ENCODE data around the gene WIPF2.
"Not testable (repeated sequence)": the region's sequence is repeated elsewhere in the genome, so short reads cannot be mapped to it uniquely, and the experiment has no call there.

WIPF2 gene

DNA sequence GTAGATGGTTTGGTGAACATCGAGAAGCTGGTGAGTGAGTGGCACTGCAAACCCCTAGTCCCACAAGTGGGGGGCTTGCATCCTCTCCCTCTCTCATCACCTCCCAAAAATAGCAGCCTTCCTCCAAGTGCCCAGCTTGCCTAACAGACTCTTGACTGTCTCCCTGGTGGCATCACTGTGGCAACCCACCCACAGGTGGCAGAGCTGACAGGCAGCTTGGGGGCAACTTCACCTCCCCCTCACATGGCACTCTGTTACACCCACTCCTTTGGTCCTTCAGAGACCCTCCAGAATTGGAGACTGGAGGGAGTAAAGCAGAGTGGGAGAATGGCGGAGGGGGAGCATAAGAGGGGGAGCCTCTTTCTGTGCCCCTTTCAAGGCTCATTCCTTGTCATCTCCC, 26.1 kb upstream of the WIPF2 start:
- no peak for DNase-seq (ENCODE audit: low spot score)

DNA sequence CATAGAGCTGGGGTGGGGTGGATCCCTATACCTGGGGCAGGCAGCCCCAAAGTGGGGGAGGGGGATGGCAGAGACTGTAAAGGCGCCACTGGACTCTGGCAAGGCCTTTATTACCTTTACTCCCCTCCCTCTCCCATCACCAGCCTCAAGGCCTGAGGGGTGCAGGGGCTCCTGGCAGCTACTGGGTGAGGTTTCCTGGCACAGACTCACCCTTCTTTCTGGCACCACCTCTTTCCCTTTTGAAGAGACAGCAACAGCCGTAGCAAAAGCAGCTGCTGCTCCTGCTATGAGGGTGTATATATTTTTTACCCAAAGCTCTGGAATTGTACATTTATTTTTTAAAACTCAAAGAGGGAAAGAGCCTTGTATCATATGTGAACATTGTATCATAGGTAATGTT, 24.3 kb upstream of the WIPF2 start:
- no peak for DNase-seq (ENCODE audit: low spot score)

DNA sequence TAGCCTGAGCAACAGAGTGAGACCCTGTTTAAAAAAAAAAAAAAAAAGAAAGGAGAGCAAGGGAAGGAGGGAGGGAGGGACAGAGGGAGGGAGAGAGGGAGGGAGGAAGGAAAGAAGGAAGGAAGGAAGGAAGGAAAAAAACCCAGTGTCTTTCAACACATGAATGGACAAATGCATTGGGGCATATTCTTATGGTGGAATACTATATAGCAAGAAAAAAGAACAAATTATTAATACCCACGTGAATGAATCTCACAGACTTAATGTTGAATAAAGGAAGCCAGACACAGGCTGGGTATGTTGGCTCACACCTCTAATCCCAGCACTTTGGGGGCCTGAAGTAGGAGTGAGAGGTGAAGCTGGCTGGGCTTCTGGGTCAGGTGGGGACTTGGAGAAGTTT, 21.6 kb upstream of the WIPF2 start:
- no peak for DNase-seq (ENCODE audit: low spot score)

DNA sequence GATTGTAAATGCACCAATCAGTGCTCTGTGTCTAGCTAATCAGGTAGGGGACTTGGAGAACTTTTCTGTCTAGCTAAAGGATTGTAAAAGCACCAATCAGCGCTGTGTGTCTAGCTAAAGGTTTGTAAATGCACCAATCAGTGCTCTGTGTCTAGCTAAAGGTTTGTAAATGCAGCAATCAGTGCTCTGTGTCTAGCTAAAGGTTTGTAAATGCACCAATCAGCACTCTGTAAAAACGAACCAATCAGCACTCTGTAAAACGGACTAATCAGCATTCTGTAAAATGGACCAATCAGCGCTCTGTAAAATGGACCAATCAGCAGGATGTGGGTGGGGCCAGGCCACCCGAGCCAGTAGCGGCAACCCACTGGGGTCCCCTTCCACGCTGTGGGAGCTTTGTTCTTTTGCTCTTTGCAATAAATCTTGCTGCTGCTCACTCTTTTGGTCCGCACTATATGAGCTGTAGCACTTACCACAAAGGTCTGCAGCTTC, 21.1 kb upstream of the WIPF2 start:
- DNase-seq (ENCODE audit: low spot score): not testable (repeated sequence)

DNA sequence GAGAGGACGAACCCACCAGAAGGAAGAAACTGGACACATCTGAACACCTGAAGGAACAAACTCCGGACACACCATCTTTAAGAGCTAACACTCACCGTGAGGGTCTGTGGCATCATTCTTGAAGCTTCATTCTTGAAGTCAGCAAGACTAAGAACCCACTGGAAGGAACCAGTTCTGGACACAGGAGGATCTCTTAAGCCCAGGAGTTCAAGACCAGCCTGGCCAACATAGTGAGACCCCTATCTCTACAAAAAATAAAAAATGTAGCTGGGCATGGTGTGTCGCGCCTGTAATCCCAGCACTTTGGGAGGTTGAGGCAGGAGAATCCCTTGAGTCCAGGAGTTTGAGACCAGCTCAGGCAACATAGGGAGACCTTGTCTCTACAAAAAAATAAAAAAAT, 20.5 kb upstream of the WIPF2 start:
- no peak for DNase-seq (ENCODE audit: low spot score)

DNA sequence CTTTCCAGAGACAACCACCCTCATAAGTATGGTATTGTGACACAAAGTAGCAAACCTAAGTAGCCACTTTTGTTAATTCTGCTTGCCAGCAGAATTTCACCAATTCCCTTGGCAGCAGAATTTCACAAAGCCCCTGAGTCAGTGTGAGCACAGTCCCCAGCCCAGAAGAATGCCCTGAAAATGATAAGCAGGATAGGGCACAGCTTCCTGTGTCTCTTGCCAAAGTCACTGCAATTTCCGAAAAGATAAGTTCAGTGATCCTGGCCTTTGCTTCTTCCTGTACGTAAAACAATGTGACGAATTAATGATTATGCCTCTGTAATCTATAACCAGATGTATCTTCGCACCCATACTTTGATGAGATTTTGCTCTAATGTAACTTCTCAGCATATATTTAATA, 16.0 kb upstream of the WIPF2 start:
- no peak for DNase-seq (ENCODE audit: low spot score)

DNA sequence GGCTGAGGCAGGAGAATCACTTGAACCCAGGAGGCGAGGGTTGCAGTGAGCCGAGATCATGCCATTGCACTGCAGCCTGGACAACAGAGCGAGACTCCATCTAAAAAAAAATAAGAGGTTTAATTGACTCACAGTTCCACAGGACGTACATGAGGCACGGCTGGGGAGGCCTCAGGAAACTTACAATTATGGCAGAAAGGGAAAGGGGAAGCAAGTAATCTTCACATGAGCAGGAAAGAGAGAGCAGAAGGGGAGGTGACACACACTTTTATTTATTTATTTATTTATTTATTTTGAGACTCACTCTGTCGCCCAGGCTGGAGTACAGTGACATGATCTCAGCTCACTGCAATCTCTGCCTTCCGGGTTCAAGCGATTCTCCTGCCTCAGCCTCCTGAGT, 12.9 kb upstream of the WIPF2 start:
- DNase-seq (ENCODE audit: low spot score): not testable (repeated sequence)

DNA sequence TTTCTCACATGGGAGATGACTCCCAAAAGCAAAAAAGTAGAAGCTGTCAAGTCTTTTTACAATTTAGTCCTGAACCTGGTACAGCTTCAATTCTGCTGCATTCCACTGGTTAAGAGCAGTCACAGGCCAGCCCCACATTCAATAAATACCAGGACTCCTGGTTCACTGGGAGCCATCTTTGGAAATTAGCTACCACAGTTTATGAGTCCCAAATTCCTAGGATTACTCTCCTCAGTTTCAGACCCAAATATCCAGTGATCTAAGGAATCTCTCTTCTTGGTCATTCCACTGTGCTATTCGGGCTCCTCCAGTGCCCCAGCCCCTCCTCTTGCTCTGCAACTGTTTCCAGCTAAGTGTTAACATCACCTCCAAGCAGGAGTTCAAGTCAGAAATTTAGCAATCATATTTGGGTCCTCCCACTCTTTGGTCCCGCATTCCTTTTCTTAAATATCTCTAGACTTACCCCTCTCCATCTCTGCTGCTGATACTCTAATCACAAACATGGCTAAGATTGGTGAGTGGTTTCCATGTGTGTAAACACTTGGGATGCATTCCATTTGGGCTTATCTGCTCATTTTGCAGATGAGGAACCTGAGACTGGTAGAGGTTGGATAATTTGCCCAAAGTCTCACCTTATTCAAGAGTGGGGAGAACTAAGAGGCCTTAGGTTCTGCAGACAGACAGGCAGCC, 9.6 kb upstream of the WIPF2 start:
- DNase-seq (ENCODE audit: low spot score): no peak

DNA sequence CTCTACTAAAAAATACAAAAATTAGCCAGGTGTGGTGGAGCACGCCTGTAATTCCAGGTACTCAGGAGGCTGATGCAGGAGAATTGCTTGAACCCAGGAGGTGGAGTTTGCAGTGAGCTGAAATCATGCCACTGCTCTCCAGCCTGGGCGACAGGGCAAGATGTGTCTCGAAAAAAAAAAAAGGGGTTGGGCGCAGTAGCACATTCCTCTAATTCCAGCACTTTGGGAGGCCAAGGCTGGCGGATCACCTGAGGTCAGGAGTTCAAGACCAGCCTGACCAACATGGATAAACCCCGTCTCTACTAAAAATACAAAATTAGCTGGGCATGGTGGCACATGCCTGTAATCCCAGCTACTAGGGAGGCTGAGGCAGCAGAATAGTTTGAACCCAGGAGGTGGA, 5.2 kb upstream of the WIPF2 start:
- DNase-seq (ENCODE audit: low spot score): not testable (repeated sequence)

DNA sequence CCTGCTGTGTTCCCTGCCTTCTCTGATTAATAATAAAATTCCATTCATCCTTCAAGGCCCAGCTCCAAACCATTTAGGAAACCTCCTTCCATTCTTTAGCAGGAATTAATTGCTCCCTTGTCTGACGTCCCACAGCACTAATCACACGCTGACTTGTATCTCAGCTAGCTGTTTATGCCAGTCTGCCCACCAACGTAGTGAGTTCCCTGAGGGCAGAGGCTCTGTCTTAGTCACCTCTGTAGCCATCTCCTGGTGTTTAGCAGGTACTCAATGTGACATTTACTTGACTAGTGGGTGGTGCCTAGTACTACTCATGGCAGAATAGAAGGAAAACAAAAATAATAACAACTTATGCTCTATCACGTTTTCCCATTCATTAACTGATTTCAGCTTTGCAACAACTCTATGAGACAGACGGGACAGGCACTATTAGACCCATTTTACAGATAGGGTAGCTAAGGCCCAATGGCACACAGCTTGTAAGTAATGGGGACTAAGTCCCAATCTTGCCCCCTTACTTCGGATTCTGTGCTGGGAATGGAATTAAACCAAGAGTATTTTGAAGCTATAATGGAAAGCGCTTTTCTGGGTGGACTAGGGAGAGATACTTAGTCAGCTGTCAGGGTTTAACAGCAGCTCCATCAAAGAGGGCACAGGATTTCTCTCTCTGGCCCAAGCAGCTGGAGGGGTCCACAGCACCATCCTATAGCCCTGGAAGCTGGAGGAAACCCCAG, 931 bp upstream of the WIPF2 start:
- DNase-seq (ENCODE audit: low spot score): no peak

DNA sequence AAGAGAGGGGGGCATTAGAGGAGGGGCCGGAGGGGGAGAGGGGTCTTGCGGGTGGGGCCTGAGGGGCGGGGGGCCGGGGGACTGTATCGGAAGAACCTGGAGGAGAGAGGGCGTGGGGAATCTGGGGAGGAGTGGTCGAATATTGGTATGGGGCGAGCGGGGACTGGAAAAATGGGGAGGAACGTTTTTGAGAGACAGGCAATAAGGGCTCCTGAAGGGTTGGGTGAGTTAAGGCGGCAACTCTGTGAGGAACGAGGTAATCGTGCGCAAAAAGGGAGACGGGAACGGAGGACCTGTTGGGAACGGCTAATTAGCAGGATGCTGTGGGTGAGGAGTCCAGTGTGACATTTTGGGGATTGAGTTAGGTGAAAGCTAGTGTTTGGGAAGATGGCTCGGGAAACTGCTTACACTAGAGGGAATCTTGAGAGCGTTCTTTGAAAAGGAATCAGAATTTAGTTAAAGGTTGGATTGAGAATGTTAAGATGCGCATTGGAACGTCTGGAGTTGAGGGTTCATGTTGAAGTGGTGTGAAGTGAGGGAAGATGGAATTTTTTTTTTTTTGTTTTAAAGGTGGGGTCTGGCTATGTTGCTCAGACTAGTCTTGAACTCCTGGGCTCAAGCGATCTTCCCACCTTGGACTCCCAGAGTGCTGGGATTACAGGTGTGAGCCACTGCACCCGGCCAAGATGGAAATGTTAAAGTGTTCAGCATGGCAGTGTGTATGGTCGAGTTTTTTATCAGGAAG, 662 bp downstream of the WIPF2 start:
- peak; percentile 55 for DNase-seq (ENCODE audit: low spot score)

DNA sequence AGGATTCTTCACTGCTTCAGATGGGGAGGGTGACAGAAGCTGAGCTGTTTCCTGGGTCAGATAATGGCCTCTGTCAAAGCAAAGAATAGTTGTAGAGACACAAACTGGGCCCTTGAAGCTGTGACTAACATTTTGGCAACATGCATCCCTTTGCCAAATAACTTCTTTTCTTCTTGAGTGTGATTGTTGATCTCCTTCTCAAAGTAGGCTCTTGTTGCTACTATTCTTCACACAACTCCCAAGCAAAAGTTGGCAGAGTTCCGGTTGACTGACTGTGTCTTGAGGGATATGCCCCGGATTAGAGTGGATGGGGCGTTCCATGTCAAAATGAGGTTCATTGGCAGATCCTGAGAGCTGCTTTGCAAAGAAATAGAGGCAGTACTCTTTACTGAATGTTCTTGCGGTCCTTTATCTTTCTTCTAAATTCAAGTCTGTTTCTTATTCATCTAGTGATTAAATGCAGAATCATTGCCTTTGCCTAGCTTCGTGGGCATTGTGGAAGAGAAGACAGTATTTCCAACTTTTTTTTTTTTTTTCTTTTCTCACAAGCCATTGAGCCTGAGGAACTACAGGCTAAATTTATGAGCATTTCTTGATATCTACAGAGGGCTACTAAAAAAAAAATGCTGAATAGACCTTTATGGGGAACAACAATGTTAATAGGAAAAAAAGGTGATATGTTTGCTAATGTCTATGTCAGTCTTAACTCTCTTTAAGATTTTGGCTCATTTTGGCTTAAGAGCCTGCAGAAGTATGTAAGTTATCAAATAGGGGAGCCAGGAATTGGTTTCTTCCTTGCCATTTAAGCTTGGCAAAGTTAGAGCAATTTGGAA, 5.8 kb downstream of the WIPF2 start:
- no peak for DNase-seq (ENCODE audit: low spot score)

DNA sequence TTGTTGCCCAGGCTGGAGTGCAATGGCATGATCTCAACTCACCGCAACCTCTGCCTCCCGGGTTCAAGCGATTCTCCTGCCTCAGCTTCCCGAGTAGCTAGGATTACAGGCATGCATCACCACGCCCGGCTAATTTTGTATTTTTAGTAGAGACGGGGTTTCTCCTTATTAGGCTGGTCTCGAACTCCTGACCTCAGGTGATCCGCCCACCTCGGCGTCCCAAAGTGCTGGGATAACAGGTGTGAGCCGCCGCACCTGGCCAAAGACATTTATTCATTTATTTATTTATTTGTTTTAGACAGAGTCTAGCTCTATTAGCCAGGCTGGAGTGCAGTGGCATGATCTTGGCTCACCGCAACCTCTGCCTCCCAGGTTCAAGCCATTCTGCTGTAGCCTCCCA, 10.0 kb downstream of the WIPF2 start:
- DNase-seq (ENCODE audit: low spot score): not testable (repeated sequence)

DNA sequence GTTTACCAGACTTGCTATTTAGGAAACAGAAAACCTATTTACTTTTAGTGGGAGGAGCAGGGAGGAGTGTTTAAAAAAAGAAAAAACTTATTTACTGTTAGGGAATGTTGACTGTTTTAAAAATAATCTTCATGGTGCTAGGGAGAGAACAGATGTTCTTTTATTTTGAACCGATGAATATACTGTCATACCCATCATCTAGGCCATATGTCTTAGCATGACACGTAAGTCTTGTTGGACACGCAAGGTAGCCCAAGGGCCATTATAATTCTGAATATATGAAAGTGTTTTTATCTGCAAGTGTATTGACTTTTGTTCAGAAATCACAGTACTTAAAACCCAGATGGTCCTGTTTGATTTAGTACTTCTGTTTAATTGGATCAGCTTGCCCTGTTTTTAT, 11.6 kb downstream of the WIPF2 start:
- no peak for DNase-seq (ENCODE audit: low spot score)

DNA sequence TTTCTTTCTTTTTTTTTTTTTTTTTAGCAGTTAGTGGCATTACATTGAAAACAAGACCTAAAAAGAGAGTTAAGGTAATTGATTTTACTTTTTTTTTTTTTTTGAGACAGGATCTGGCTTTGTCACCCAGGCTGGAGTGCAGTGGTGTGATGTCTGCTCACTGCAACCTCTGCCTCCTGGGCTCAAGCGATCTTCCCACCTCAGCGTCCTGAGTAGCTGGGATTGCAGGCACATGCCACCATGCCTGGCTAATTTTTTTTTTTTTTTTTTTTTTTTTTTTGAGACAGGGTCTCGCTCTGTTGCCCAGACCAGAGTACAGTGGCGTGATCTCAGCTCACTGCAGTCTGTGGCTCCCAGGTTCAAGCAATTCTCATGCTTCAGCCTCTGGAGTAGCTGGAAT, 12.8 kb downstream of the WIPF2 start:
- DNase-seq (ENCODE audit: low spot score): not testable (repeated sequence)

DNA sequence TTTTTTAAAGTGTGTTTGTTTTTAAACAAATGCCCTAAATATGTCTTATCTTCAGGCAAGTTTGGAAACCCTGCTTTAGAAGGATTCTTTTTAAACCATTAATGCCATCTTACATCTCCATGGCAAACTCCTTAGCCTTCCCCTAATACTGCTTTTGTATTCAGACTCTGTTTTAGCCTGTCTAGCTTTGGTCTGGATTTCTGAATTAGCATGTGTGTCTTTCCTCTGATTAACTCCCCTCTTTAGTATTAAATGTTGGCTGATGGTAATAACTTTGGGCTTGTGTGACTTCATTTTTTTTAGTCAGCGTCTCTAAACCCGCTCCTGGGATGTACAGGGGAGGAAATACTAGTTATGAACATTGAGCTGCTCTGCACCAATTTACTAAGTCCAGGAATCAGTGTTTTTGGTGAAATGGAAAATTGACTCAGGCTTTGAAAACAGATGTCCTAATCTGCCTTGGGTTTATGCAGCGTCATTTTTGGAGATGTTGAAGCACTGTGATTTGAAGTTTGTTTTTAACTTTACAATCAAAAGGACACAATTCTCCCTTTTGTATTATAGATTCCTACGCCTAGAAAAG, 22.2 kb downstream of the WIPF2 start:
- no peak for DNase-seq (ENCODE audit: low spot score)

DNA sequence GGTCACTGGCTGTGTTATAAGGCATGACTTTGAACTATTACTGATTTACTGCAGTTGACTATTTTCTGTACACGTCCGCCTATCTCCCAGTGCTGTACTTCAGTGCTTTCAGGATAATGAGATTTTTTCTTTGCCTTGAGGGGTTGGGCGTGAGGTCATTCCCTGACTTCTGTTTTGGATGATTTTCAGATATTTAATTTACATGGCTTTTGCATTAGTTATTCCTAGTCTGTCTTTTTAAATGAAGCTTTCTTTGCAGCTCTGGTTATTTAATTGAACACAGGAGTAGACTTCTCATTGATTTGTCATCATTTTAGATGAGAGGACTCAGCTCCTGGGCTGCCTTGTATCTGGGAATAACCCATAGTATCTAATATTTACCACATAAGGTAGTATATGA, 23.7 kb downstream of the WIPF2 start:
- DNase-seq (ENCODE audit: low spot score): no peak

DNA sequence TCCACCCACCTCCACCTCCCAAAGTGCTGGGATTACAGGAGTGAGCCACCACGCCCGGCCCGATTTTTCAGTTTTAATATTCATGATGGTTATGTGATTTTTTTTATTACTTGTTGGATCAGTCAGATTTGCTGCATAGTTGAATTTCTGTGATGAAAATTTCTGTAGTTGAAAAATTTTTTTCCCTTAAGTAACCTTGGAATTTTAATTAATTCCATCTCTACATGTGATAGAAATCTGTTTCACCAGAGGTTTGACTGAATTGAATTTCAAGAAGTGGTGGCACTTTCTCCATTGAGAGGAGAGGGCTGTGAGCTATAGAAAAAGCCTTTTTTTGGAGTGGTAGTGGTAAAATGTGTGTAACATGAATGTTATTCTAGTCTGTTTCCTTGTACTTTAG, 24.7 kb downstream of the WIPF2 start:
- DNase-seq (ENCODE audit: low spot score): no peak

DNA sequence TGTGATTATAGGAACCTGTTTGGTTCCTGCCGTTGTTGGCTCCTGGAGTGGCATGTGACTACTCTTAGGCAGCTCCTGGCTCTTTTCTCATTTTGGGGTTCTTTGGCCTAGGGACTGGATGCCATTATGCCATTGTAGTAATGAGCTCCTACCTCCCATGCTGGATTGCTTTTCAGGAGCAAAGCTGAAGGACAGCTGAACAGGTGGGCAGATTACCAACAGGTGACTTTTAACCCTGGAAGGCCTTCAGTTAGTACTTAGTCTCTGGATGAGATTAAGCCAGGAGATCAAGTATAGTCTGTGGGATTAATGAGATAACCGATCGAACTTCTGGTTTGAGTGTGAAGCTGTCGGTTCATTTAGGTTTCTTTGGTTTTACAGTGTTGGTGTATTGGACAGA, 25.2 kb downstream of the WIPF2 start:
- no peak for DNase-seq (ENCODE audit: low spot score)

DNA sequence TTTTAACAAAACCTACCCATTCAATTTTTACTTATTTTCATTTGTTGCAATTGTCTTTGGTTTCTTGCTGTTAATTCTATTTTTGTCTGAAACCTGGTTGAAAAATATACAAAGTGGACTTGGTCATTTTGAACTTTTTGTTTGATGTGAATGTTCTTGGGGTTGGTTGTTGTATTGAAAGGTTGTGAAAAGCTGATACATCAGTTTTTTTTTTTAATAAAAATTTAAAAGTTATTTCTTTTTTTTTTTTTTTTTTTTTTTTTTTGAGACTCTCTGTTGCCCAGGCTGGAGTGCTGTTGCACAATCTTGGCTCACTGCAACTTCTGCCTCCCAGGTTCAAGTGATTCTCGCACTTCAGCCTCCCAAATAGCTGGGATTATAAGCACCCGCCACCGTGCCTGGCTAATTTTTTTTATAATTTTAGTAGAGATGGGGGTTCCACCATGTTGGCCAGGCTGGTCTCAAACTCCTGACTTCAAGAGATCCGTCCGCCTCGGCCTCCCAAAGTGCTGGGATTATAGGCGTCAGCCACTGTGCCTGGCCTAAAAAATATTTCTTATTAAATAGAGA, 28.9 kb downstream of the WIPF2 start:
- no peak for DNase-seq (ENCODE audit: low spot score)

DNA sequence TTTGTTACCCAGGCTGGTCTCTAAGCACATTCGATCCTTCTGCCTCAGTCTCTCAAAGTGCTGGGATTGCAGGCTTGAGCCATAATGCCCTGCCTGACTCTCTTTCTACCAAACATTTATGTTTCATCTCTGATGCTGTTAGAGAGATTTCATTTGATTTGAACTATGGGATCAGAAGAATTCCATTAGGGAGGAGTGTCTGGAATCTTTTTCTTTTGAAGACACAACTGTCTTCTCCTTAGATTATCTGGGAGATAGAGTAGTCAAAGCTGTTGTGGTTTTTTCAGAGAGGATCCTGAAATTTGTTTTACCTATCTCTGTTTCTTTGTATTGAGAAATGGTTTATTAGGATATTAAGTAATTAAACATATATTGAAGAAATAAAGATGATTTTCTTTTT, 29.4 kb downstream of the WIPF2 start:
- DNase-seq (ENCODE audit: low spot score): no peak

All from HuH-7 (cell line).